DND-41 (cell line): Measurements from ENCODE around the gene SIL1.

Source experiments
- CTCF ChIP-seq: IDR thresholded peaks from 2 replicates; pipeline ENCODE4 v1.5.1; 2012; ENCODE audit warnings: borderline replicate concordance, low read length, moderate library complexity, mild to moderate bottlenecking; ENCODE audit not compliant: poor library complexity, severe bottlenecking; ENCODE audit errors: extremely low read depth
- EZH2 ChIP-seq: IDR thresholded peaks from 3 replicates; pipeline ENCODE4 v1.6.1; 2012; ENCODE audit warnings: borderline replicate concordance, low read depth, mild to moderate bottlenecking, moderate library complexity, low read length, inconsistent platforms; ENCODE audit not compliant: severe bottlenecking

GRCh38 chr5:138947780-138948179 is 250.4 kb downstream of the SIL1 start:
- no peak for TF ChIP-seq CTCF
- TF ChIP-seq EZH2: no peak
